Mucosa of descending colon (tissue), 3 donors: ENCODE data around the gene WASF3. TPM values are rescaled to one million over a fixed set of nuclear protein-coding genes. Genes with fewer than 3 reads are reported as not detected.

Experiments
- ATAC-seq: fragments of 200-7000 bp; cut with Tn5 transposase; one replicate; pipeline ENCODE4 v1.9.1; 2020; ENCODE audit warnings: mild to moderate bottlenecking, moderate library complexity
- DNase-seq, 3 donors: peaks; one replicate each; pipeline ENCODE4 v3.0.0-alpha.2; 2020
- H3K36me3 ChIP-seq: fragments of 200-600 bp; one replicate; pipeline ENCODE4 v1.8.0; 2021; ENCODE audit warnings: low read depth, mild to moderate bottlenecking
- H3K4me1 ChIP-seq: fragments of 200-600 bp; one replicate; pipeline ENCODE4 v1.8.0; 2021; ENCODE audit warnings: low read depth, mild to moderate bottlenecking
- H3K4me3 ChIP-seq: fragments of 200-600 bp; one replicate; pipeline ENCODE4 v1.8.0; 2021; ENCODE audit warnings: mild to moderate bottlenecking
- H3K9me3 ChIP-seq: fragments of 200-600 bp; one replicate; pipeline ENCODE4 v1.8.0; 2021; ENCODE audit warnings: mild to moderate bottlenecking
- CTCF ChIP-seq: fragments of 200-600 bp; IDR thresholded peaks from one replicate; pipeline ENCODE4 v1.8.0; 2022; ENCODE audit warnings: antibody characterized with exemption, mild to moderate bottlenecking
- intact Hi-C, 2 donors: fragments of 100-400 bp; cut with DNase I in 1 of 2; cut with micrococcal nuclease in 1 of 2; formaldehyde crosslinking; loops; one replicate each; pipeline versions ENCODE4 v1.11.0 to v1.11.1; 2022; cut with DNase I, micrococcal nuclease
- total RNA-seq, 3 donors: library from RNA; stranded (reverse); fragmentation: NEBNext Ultra II Directional in 2 of 3; extraction: Animal tissue kit (Norgen Biotek cat#: 25700) in 2 of 3; gene quantifications; one replicate each; pipeline versions ENCODE4 v1.2.1 to v1.2.4, GENCODE V29; 2021 to 2023
- donor health status: DM: no; HTN: no; CAD: no; lungs with moderate emphysema.
- donor health status: DM: no; HTN: no; CAD: no.
- donor health status: DM: no; HTN: yes; CAD: no.

Gene WASF3
- total RNA-seq, 3 donors from 2014 or later, result 1.4 to 18.4 (median 4.4) TPM

- Histone ChIP-seq H3K9me3 (no peaks in the 10 kb centered on the region), H3K4me3 (no peak overlapping the region), H3K36me3 (no peaks in the 10 kb centered on the region), H3K4me1 (no peaks in the 10 kb centered on the region)
- TF ChIP-seq CTCF, result no peak
- intact Hi-C loops, result no loop called here
- ATAC-seq (no peak), DNase-seq (no peak)
These were observed 41.9 kb downstream of the WASF3 start for GRCh38 chr13:26599403-26599802.

GRCh38 chr13:26599860-26600259, 42.4 kb downstream of the WASF3 start:
- no peak for TF ChIP-seq CTCF
- no peaks in the 10 kb centered on the region for H3K4me1 ChIP-seq
- no peak for ATAC-seq

GRCh38 chr13:26600343-26600742, 42.9 kb downstream of the WASF3 start:
- Histone ChIP-seq H3K4me3 (no peak overlapping the region), H3K9me3 (no peaks in the 10 kb centered on the region), H3K36me3 (no peaks in the 10 kb centered on the region), H3K4me1 (no peaks in the 10 kb centered on the region)
- ATAC-seq (no peak), DNase-seq (no peak)
- intact Hi-C loops, result no loop called here
- no peak for TF ChIP-seq CTCF

More at GRCh38 chr13:26599860-26600259, 42.4 kb downstream of the WASF3 start:
- H3K9me3 ChIP-seq, result no peaks in the 10 kb centered on the region
- no peak for DNase-seq
- no peaks in the 10 kb centered on the region for H3K36me3 ChIP-seq
- intact Hi-C loops, result no loop called here
- H3K4me3 ChIP-seq, result no peak overlapping the region

- no peak for TF ChIP-seq CTCF
- DNase-seq (peak in 1 of 3 donors; percentile 12), ATAC-seq (no peak)
- intact Hi-C loops, result no loop called here
- Histone ChIP-seq H3K4me1 (no peaks in the 10 kb centered on the region), H3K36me3 (no peaks in the 10 kb centered on the region), H3K4me3 (no peak overlapping the region), H3K9me3 (no peaks in the 10 kb centered on the region)
These were observed 44.2 kb downstream of the WASF3 start for GRCh38 chr13:26601669-26602068.

GRCh38 chr13:26602783-26603182, 45.3 kb downstream of the WASF3 start:
- ATAC-seq (no peak), DNase-seq (no peak)
- no peaks in the 10 kb centered on the region for H3K36me3 ChIP-seq
- H3K9me3 ChIP-seq, result no peaks in the 10 kb centered on the region
- no peak for TF ChIP-seq CTCF
- H3K4me1 ChIP-seq, result no peaks in the 10 kb centered on the region
- no peak overlapping the region for H3K4me3 ChIP-seq
- intact Hi-C loops, result no loop called here
